GM20000 (cell line): ENCODE results near the gene IL13RA2.

Experiments used
- DNase-seq: peaks from one replicate; pipeline ENCODE4 v3.0.0; 2012; ENCODE audit warnings: low spot score
- CTCF ChIP-seq: IDR thresholded peaks from 2 replicates; pipeline ENCODE4 v1.5.1; 2012; ENCODE audit warnings: mild to moderate bottlenecking, control low read depth; ENCODE audit errors: extremely low read depth, missing control alignments

The IL13RA2 gene

GRCh38 chrX:115029440-115029839 lies 12.0 kb upstream of the IL13RA2 start:
- TF ChIP-seq CTCF: no peak
- no peak for DNase-seq

GRCh38 chrX:115023811-115024210 lies 6.4 kb upstream of the IL13RA2 start:
- DNase-seq: no peak
- TF ChIP-seq CTCF: no peak

- no peak for DNase-seq
- TF ChIP-seq CTCF: no peak
These were observed 5.7 kb upstream of the IL13RA2 start for GRCh38 chrX:115023139-115023538.

DNA sequence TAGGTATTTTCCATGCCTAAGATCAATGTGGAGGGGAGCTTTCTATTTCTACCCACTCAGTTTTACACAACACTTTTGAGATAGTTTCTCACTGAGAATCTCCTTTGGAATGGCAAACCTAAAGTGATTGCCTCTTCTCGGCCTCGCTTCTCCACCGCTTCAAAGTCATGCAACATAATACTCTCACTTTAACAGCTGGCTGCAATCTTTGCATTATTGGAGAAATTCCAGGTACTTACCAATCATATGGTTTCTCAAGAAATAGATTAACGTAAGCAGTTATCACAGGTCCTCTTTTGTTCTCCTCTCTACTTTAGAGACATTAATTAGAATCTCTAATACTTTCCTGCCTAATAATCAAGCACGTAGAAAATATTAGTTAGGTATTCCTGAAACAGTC lies 3.7 kb upstream of the IL13RA2 start:
- DNase-seq: no peak
- no peak for TF ChIP-seq CTCF

- no peak for DNase-seq
- no peak for TF ChIP-seq CTCF
These were observed 1.5 kb upstream of the IL13RA2 start for GRCh38 chrX:115018944-115019343.

DNA sequence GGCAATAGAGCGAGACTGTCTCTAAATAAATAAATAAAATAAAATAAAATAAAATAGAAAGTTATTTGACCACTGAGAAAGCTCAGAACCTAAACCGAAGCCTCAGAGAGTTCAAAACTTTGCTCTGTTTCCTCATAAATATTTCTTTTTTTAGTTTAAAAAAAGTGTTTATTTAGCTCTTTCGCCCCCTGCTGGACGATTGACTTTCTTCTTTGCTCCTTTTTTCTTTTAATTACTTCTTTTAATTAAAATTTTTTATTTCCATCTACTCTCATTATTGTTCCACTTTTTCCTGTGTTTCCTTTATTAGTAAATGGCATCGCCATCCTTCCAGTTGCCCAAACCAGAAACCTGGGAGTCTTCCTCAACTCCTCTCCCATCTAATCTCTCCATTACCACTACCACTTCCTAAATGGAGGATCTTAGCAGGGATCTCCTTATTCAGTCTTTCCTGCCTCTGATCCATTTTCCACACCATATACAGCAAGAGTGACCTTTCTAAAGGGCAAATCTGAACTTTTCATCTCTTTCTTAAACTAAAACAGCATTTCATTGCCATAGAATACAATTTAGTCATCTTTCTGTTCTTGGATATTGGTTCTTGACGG lies 728 bp upstream of the IL13RA2 start:
- DNase-seq: no peak
- TF ChIP-seq CTCF: no peak

GRCh38 chrX:115013705-115014104 lies 3.7 kb downstream of the IL13RA2 start:
- DNase-seq: no peak
- no peak for TF ChIP-seq CTCF
